Tibial nerve (tissue), 4 donors: ENCODE measurements around the gene PLS1. TPM values are rescaled to one million over a fixed set of nuclear protein-coding genes. Genes with fewer than 3 reads are reported as not detected.

Experiments used
- DNase-seq, 2 donors: peaks; one replicate each; pipeline ENCODE4 v3.0.0-alpha.2; 2019; ENCODE audit warnings: low spot score in 2 of 2
- H3K27ac ChIP-seq, 4 donors: fragments of 200-600 bp; sonication (generic) in 3 of 4; one replicate each; pipeline ENCODE4 v1.5.1; 2017 to 2019; ENCODE audit warnings: mild to moderate bottlenecking in 1 of 4
- H3K27me3 ChIP-seq, 2 donors: fragments of 200-600 bp; sonication (generic) in 1 of 2; one replicate each; pipeline versions ENCODE4 v1.5.1 to v1.6.0; 2017 to 2019
- H3K36me3 ChIP-seq, 3 donors: fragments of 200-600 bp; sonication (generic); one replicate each; pipeline ENCODE4 v1.5.1; 2018 to 2019
- H3K4me1 ChIP-seq, 4 donors: fragments of 200-600 bp; sonication (generic) in 3 of 4; one replicate each; pipeline ENCODE4 v1.5.1; 2017 to 2019
- H3K4me3 ChIP-seq, 4 donors: fragments of 200-600 bp; sonication (generic) in 3 of 4; one replicate each; pipeline ENCODE4 v1.5.1; 2017 to 2019; ENCODE audit warnings: mild to moderate bottlenecking in 1 of 4, moderate library complexity in 1 of 4
- H3K9me3 ChIP-seq, 4 donors: fragments of 200-600 bp; sonication (generic) in 3 of 4; one replicate each; pipeline ENCODE4 v1.5.1; 2017 to 2019
- EP300 ChIP-seq, 2 donors: sonication (generic); formaldehyde crosslinking; IDR thresholded peaks; one replicate each; pipeline ENCODE4 v1.6.1; 2017; ENCODE audit warnings: antibody characterized with exemption in 2 of 2, mild to moderate bottlenecking in 1 of 2
- POLR2A ChIP-seq, 2 donors: fragments of 450-650 bp; IDR thresholded peaks; one replicate each; pipeline ENCODE4 v1.6.1; 2017; ENCODE audit warnings: antibody characterized with exemption in 2 of 2, mild to moderate bottlenecking in 2 of 2, moderate library complexity in 2 of 2
- WGBS, 2 donors: methylation state at CpG; one replicate each; pipeline ENCODE4 v1.1.5; 2018; 5-methylcytosine and 5-hydroxymethylcytosine counted together
- small RNA-seq: library from RNA; depleted of rRNA; stranded (forward); fragments of <200 nt; gene quantifications from one replicate; pipeline ENCODE3, GENCODE V24; 2016
- total RNA-seq, 4 donors: library from RNA; depleted of rRNA; stranded (reverse); fragments of >200 nt; gene quantifications; one replicate each; pipeline ENCODE4 v1.1.0, GENCODE V29; 2016
- TF ChIP-seq, protein P1 (sequence below), 5 experiments: fragments of 200-600 bp in 3 of 5; fragments of 450-650 bp in 2 of 5; sonication (generic) in 3 of 5; IDR thresholded peaks; one replicate each; pipeline ENCODE4 v1.5.1; 2016 to 2019; ENCODE audit warnings: antibody characterized with exemption in 5 of 5, mild to moderate bottlenecking in 3 of 5, moderate library complexity in 2 of 5

PLS1 gene
- total RNA-seq, 4 donors from 2014 or later, result 0.66 to 3.6 (median 0.90) TPM; not detected in 1

- TF ChIP-seq, protein P1, sequence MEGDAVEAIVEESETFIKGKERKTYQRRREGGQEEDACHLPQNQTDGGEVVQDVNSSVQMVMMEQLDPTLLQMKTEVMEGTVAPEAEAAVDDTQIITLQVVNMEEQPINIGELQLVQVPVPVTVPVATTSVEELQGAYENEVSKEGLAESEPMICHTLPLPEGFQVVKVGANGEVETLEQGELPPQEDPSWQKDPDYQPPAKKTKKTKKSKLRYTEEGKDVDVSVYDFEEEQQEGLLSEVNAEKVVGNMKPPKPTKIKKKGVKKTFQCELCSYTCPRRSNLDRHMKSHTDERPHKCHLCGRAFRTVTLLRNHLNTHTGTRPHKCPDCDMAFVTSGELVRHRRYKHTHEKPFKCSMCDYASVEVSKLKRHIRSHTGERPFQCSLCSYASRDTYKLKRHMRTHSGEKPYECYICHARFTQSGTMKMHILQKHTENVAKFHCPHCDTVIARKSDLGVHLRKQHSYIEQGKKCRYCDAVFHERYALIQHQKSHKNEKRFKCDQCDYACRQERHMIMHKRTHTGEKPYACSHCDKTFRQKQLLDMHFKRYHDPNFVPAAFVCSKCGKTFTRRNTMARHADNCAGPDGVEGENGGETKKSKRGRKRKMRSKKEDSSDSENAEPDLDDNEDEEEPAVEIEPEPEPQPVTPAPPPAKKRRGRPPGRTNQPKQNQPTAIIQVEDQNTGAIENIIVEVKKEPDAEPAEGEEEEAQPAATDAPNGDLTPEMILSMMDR (IDR thresholded peaks at IDR 0.05), result no peak
- TF ChIP-seq POLR2A (IDR thresholded peaks at IDR 0.05), result no peak
- no peak for TF ChIP-seq EP300 (IDR thresholded peaks at IDR 0.05)
- Histone ChIP-seq H3K27me3 (no peaks in the 10 kb centered on the region), H3K9me3 (no peaks in the 10 kb centered on the region), H3K36me3 (peaks cover 0 to 13% (median 0%) of the 10 kb centered on the region in 3 donors), H3K4me3 (no peak overlapping the region), H3K4me1 (no peaks in the 10 kb centered on the region), H3K27ac (no peak overlapping the region)
- 95 to 96% methylated on average over 1 of the region's 1 CpG for WGBS, 2 donors
- DNase-seq, result no peak
Measured at GRCh38 chr3:142754494-142754893, 158.3 kb downstream of the PLS1 start.

Small RNA genes lying within 50 kb of the gene (small RNA-seq; reads per million reads assigned to genes)
- gene RNA5SP143, result 0.28 reads per million

Other genes with a start within 250 kb of the PLS1 start
- 10 to 100 TPM; 23.4 to 48.1 (median 41.2) TPM for gene XRN1, start 148.4 kb upstream of the PLS1 start, total RNA-seq
- 10 to 100 TPM; 20.8 to 43.3 (median 31.6) TPM for gene ATR, start 17.7 kb upstream of the PLS1 start, total RNA-seq
- 10 to 100 TPM; 23.4 to 47.7 (median 31.1) TPM for gene TRPC1, start 127.6 kb downstream of the PLS1 start, total RNA-seq